Measurements from ENCODE around the gene RNASEH2A. TPM values are rescaled to one million over a fixed set of nuclear protein-coding genes. Genes with fewer than 3 reads are reported as not detected.
A peak's percentile ranks its signal among the peaks of the same experiment; 100 is the strongest.

The RNASEH2A gene
- total RNA-seq, 1 experiment from 2014 or later = 79.5 TPM

DNA sequence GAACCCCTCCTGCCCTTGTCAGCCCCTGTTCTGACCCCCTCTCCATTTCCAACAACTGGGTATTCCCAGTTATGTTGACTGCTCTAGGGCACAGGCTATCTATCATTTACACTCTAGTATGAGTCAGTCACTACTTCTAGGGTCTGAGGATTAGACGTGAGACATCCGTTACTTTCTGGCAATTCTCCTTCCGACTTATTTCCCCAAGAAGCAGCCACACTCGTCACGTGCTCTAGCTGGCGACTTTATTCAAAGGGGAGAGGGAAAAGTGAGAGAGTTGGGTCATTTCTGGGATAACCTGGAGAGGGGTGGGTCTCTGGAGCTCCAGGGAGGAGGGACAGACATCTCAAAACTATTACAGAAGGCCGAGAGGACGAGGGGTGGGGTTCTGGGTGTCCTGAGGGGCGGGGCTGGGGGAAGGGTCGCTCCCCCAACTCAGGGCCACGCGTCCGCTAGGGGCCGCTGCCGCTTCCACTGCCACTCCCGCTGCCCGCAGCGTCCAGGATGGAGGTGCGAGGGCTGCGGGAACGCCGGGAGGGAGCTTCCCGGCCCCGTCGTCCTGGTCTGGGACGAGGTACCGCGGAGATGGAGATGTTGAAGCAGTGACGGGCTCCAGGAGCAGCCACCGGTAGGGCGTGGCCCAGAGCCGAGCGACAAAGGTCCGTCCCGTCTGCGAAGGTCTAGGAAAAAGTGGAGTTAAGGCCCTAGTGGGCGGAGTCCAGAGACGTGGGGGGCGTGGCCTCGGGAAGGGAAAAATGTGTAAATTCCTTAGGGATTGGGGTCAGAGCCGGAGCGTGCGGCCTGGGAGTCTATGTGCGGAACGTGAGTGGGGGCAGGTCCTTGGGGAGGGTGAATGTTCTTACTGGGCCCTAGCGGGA is 19.1 kb downstream of the RNASEH2A start:
- H3K36me3 Mint-ChIP-seq (ENCODE audit: insufficient read depth in 1 of 3, low read depth in 3 of 3) = peaks cover 0 to 2% (median 0%) of the 10 kb centered on the region in 3 experiments; a peak in 3 of 7 replicates
- Histone ChIP-seq H2AK5ac (ENCODE audit: insufficient read length, low read length) (no peak overlapping the region), H3K23ac (ENCODE audit: insufficient read length, low read depth, low read length) (no peak overlapping the region), H3K4me2 (ENCODE audit: insufficient read depth, insufficient read length, low read length) (peak overlapping the region; percentile 39), H3K79me1 (ENCODE audit: insufficient read depth, low read depth, low read length, poor library complexity, severe bottlenecking) (no peaks in the 10 kb centered on the region), H3K23me2 (ENCODE audit: insufficient read length, low read depth, low read length, poor library complexity, severe bottlenecking) (peaks cover 10% of the 10 kb centered on the region), H3K9ac (ENCODE audit: extremely low read depth, insufficient read length, low read length) (no peak overlapping the region), H2BK5ac (ENCODE audit: insufficient read length, low read length) (no peak overlapping the region), H4K5ac (ENCODE audit: insufficient read length, low read depth, low read length) (no peak overlapping the region), H3K14ac (ENCODE audit: insufficient read depth, low read length) (no peak overlapping the region), H4K91ac (ENCODE audit: insufficient read length, low read depth, low read length) (no peak overlapping the region), H3K4ac (ENCODE audit: low read depth, low read length) (no peak overlapping the region), H2BK20ac (ENCODE audit: low read depth, low read length, poor library complexity, severe bottlenecking) (no peak overlapping the region), H4K20me1 (ENCODE audit: control insufficient read depth, insufficient read depth, insufficient read length) (no peaks in the 10 kb centered on the region), H3K4me1 (ENCODE audit: insufficient read depth, low read length) (peaks cover 2% of the 10 kb centered on the region; the same call in 1 of the 2 replicates), H3K9me3 (ENCODE audit: control insufficient read depth, low read depth, low read length) (no peaks in the 10 kb centered on the region), H4K8ac (replicated peaks; ENCODE audit: insufficient read length, low read depth, low read length) (no peak overlapping the region), H2BK120ac (ENCODE audit: low read depth, low read length, poor library complexity, severe bottlenecking) (no peak overlapping the region), H3K27me3 (ENCODE audit: insufficient read depth, low read length) (no peaks in the 10 kb centered on the region), H2BK12ac (ENCODE audit: insufficient read length, low read depth, low read length) (no peak overlapping the region), H2BK15ac (ENCODE audit: low read depth, low read length) (no peak overlapping the region), H3K27ac (ENCODE audit: insufficient read length, low read depth, low read length) (no peak overlapping the region), H3K56ac (ENCODE audit: insufficient read length, low read depth, low read length) (no peak overlapping the region), H3K18ac (ENCODE audit: insufficient read length, low read depth, low read length) (peak overlapping the region; percentile 54), H3K79me2 (ENCODE audit: insufficient read depth, low read length) (no peaks in the 10 kb centered on the region), H3T11ph (ENCODE audit: low read length) (no peak overlapping the region), H2AFZ (ENCODE audit: low read length) (no peak overlapping the region)
- no peaks in the 10 kb centered on the region for H3K9me3 Mint-ChIP-seq
- peak overlapping the region; percentile 63 to 91 (median 90); a peak in 5 of 7 replicates for H3K27ac Mint-ChIP-seq
- peak overlapping the region; percentile 63 to 85 for H3K4me3 Mint-ChIP-seq
- DNase-seq = peak; percentile 93
- peaks cover 8% of the 10 kb centered on the region for H3K27me3 Mint-ChIP-seq (ENCODE audit: low read depth)
- WGBS (ENCODE audit: extremely low coverage, insufficient read length, low lambda C conversion rate) = no CpG with 5 or more reads among the region's 46 CpGs
- peaks cover 16 to 26% of the 10 kb centered on the region in 2 experiments for H3K4me1 Mint-ChIP-seq
- TF ChIP-seq, protein P1, sequence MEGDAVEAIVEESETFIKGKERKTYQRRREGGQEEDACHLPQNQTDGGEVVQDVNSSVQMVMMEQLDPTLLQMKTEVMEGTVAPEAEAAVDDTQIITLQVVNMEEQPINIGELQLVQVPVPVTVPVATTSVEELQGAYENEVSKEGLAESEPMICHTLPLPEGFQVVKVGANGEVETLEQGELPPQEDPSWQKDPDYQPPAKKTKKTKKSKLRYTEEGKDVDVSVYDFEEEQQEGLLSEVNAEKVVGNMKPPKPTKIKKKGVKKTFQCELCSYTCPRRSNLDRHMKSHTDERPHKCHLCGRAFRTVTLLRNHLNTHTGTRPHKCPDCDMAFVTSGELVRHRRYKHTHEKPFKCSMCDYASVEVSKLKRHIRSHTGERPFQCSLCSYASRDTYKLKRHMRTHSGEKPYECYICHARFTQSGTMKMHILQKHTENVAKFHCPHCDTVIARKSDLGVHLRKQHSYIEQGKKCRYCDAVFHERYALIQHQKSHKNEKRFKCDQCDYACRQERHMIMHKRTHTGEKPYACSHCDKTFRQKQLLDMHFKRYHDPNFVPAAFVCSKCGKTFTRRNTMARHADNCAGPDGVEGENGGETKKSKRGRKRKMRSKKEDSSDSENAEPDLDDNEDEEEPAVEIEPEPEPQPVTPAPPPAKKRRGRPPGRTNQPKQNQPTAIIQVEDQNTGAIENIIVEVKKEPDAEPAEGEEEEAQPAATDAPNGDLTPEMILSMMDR (conservative IDR thresholded peaks at IDR 0.05) = peak; percentile 96
